GM21786 (cell line): ENCODE measurements around the gene SLC5A4.
"Not testable (repeated sequence)": the region's sequence is repeated elsewhere in the genome, so short reads cannot be mapped to it uniquely, and the experiment has no call there.

Source experiments
- ATAC-seq: cut with Tn5 transposase; IDR thresholded peaks from one replicate; pipeline ENCODE4 v1.9.1; 2021; ENCODE audit not compliant: unreplicated experiment

SLC5A4 gene

DNA sequence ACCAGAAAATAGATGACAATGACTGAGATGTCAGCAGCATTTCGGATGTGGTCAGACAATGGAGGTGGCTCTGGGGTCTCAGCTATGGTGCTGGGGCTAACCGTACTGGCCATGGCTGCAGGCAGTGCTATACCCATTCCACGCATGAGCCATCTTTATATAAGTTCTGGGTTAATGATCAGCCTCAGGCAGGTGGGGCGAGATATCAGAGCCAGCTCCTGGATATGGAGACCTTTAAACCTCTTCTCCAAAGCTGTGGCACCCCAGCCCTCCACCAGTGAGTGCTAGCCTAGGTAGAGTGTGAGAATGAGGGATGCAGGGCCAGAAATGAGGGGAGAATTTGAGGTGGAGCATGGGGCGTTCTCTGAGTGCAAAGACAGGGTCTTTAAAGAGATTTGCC is at the start of gene SLC5A4:
TSS of gene SLC5A4 (minus strand) at position 131 of the 400 bp plus-strand sequence. CDS start at position 113, 18 bp downstream.
- ATAC-seq, result no peak

GRCh38 chr22:32293921-32294320 is 38.8 kb upstream of the SLC5A4 start:
- ATAC-seq, result not testable (repeated sequence)

DNA sequence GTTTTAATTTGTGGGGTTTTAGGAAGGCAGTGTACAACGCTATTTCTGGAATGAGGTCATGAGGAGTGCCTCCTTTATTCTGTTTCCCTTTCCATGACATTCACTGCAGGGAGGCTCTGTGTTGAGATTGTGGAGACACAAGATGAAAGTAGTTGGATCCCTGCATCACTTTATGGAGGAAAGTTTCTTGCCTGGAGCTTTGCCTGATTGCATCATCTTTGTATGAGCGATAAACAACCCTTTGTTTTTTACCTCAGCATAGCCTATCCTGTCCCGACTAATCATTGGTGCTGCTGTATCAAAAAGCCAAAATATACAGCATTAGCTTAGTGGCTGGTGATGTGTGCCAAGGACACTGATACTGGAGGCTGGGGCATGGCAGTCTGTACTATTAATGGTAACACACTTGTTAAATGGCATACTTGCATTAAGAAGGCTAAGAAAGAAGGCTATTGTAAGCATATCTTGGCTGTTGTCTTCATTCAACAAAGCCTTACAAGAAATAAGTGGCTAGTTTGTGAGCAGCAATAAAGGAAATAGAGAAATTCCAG is 31.2 kb upstream of the SLC5A4 start:
- ATAC-seq, result no peak

DNA sequence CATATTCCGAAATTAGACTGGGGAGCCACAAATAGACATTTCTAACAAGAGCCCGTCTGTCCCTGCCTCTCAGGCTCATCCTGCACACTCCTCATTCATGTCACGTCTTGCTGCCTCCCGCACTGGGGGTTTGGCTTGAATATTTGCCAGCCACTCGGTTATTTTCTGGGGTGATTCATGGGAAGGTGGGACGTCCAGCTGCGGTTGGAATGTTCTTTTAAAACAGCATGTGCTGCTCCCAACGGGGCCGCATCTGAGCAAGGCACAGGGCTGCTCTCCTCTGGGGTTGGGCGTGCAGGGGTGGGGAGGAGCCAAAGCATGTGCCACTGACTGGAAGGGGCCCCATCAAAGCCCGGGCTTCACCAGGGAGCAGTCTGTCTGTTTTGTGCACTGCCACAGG is 25.9 kb upstream of the SLC5A4 start:
- no peak for ATAC-seq

- ATAC-seq, result not testable (repeated sequence)
Observed at GRCh38 chr22:32275353-32275752, 20.2 kb upstream of the SLC5A4 start.

GRCh38 chr22:32271389-32271788 is 16.2 kb upstream of the SLC5A4 start:
- ATAC-seq, result no peak

- no peak for ATAC-seq
Observed at GRCh38 chr22:32270641-32271369, 15.7 kb upstream of the SLC5A4 start.

- no peak for ATAC-seq
Observed at GRCh38 chr22:32269316-32269715, 14.2 kb upstream of the SLC5A4 start.

- ATAC-seq, result no peak
Observed at GRCh38 chr22:32267011-32267410, 11.9 kb upstream of the SLC5A4 start.

GRCh38 chr22:32265882-32266767 is 11.0 kb upstream of the SLC5A4 start:
- ATAC-seq, result no peak

DNA sequence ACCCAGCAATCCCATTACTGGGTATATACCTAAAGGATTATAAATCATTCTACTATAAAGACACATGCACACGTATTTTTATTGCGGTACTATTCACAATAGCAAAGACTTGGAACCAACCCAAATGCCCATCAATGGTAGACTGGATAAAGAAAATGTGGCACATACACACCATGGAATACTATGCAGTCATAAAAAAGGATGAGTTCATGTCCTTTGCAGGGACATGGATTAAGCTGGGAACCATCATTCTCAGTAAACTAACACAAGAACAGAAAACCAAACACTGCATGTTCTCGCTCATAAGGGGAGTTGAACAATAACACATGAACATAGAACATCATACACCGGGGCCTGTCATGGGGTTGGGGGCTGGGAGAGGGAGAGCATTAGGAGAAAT is 8.5 kb upstream of the SLC5A4 start:
- not testable (repeated sequence) for ATAC-seq

GRCh38 chr22:32261306-32261705 is 6.2 kb upstream of the SLC5A4 start:
- ATAC-seq, result no peak

DNA sequence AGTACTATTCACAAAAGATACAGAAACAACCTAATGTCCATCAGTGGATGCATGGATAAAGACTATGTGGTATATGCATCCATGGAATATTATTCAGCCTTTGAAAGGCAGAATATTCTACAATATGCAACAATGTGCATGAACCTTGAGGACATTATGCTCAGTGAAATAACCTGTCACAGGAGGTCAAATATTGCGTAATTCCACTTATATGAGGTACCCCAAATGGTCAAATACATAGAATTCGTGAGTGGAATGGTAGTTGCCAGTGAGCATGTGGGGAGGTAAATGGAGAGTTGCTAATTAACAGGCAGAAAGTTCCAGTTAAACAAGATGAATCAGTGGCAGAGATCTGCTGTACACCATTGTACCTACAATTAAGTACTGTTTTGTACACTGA is 3.6 kb upstream of the SLC5A4 start:
- no peak for ATAC-seq

GRCh38 chr22:32255726-32256125 is 579 bp upstream of the SLC5A4 start:
- no peak for ATAC-seq

- no peak for ATAC-seq
Observed at GRCh38 chr22:32249231-32249630, 5.9 kb downstream of the SLC5A4 start.

DNA sequence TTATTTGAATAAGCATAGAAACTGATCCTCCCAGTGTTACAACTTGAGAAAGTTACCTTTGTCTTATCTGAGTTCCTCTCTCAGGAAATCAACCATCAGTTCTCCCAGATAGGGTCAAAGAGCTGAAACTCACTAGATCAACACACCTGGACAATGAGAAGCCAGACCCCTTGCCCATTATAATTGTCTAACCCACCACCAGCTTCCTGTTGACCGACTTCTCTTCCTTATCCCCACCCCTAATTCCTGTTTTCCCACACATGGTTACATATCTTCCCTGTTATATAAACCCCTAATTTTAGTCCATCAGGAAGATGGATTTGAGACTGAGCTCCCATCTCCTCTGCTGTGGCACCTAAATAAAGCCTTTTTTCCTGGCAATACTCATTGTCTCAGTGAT is 6.9 kb downstream of the SLC5A4 start:
- ATAC-seq, result no peak

- no peak for ATAC-seq
Observed at GRCh38 chr22:32246166-32246565, 9.0 kb downstream of the SLC5A4 start.

- no peak for ATAC-seq
Observed at GRCh38 chr22:32245042-32245441, 10.1 kb downstream of the SLC5A4 start.

GRCh38 chr22:32244547-32244946 is 10.6 kb downstream of the SLC5A4 start:
- ATAC-seq, result no peak

- ATAC-seq, result no peak
Observed at GRCh38 chr22:32240461-32240860, 14.7 kb downstream of the SLC5A4 start.

- ATAC-seq, result no peak
Observed at GRCh38 chr22:32237906-32238305, 17.2 kb downstream of the SLC5A4 start.

DNA sequence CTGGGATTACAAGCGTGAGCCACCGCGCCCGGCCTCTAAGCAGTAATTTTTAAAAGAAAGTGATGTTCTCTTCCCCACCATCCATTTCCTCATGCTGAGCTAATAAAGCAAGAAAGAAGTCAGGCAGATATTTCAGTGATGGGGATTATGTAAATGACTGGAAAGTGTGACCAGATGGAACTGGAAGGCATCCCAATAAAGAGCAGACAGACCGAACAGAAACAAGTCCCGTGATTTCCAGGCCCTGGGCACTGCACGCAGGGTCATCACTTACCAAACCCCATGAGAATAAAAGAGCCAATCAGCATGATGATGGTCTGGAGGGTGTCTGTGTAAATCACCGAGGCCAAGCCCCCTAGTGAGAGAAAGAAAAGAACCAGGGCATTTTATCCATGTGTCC is 18.2 kb downstream of the SLC5A4 start:
- no peak for ATAC-seq
